Activated CD4-positive, alpha-beta T cell treated with anti-CD3 and anti-CD28 coated beads for 36 hours (primary cell): Measurements from ENCODE around the gene NCKAP5. TPM values are rescaled to one million over a fixed set of nuclear protein-coding genes. Genes with fewer than 3 reads are reported as not detected.

Experiments used
- ATAC-seq: fragments of 200-7000 bp; cut with Tn5 transposase; one replicate; pipeline ENCODE4 v1.10.0; 2021; ENCODE audit warnings: mild to moderate bottlenecking, moderate library complexity
- CTCF ChIA-PET: fragments of 350-600 bp; sonication (Branson Sonifier 250); formaldehyde crosslinking; loops from one replicate; lab custom pipeline; 2021; ENCODE audit warnings: antibody characterized with exemption; lab: Charles Lee
- POLR2A ChIA-PET: fragments of 350-600 bp; sonication (Branson Sonifier 250); formaldehyde crosslinking; loops from one replicate; lab custom pipeline; 2021; ENCODE audit warnings: antibody characterized with exemption, inconsistent platforms; lab: Charles Lee
- DNase-seq: peaks from one replicate; pipeline ENCODE4 v3.0.0-alpha.2; 2020
- H3K27ac Mint-ChIP-seq: one replicate; pipeline ENCODE4 v1.8.0; 2021; ENCODE audit warnings: mixed read lengths
- H3K27me3 Mint-ChIP-seq: one replicate; pipeline ENCODE4 v1.8.0; 2021; ENCODE audit warnings: mixed read lengths
- H3K36me3 Mint-ChIP-seq: one replicate; pipeline ENCODE4 v1.8.0; 2021; ENCODE audit warnings: low read depth, mixed read lengths
- H3K4me1 Mint-ChIP-seq: one replicate; pipeline ENCODE4 v1.8.0; 2021; ENCODE audit warnings: mixed read lengths
- H3K4me3 Mint-ChIP-seq: one replicate; pipeline ENCODE4 v1.8.0; 2021; ENCODE audit warnings: mild to moderate bottlenecking, moderate library complexity, mixed read lengths
- H3K9me3 Mint-ChIP-seq: one replicate; pipeline ENCODE4 v1.8.0; 2021; ENCODE audit warnings: low read depth, mixed read lengths
- intact Hi-C, 2 experiments: fragments of 100-400 bp; cut with DNase I in 1 of 2; cut with micrococcal nuclease in 1 of 2; formaldehyde crosslinking; loops; one replicate each; pipeline versions ENCODE4 v1.14.2 to v1.15.1; 2022 to 2024; cut with DNase I, micrococcal nuclease
- total RNA-seq, 2 experiments: library from RNA; stranded (reverse); gene quantifications; one replicate each; pipeline ENCODE4 v1.2.3, GENCODE V29; 2021

The NCKAP5 gene
- total RNA-seq, 2 experiments from 2014 or later = not detected

DNA sequence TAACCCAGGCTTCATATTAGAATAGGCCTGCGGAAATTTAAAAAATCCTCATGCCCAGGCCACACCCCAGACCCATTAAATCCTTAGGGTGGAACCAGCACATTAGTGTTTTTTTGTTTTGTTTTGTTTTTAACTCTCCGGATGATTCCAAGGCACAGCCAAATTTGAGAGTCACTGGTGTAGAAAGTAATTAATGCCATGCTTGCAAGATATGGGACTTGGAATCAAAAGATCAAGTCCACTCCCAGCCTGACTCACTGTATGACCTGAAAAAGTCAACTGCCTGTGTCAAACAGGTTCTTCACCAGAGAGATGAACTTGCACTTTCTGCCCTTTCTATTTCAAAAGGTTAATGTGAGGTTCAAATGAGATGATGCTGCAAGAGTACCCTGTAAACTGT lies 588.0 kb downstream of the NCKAP5 start:
- no peaks in the 10 kb centered on the region for H3K27me3 Mint-ChIP-seq
- intact Hi-C loops = no loop called here
- ATAC-seq = no peak
- CTCF ChIA-PET = interaction anchor here (1.2 kb wide), 1 partner anchor 13 kb away, joined by 4 read pairs; no protein-coding TSS in a partner anchor
- H3K36me3 Mint-ChIP-seq = no peaks in the 10 kb centered on the region
- H3K27ac Mint-ChIP-seq = no peak overlapping the region
- POLR2A ChIA-PET = no interaction called here
- DNase-seq = no peak
- H3K4me3 Mint-ChIP-seq = no peak overlapping the region
- H3K4me1 Mint-ChIP-seq = no peaks in the 10 kb centered on the region
- H3K9me3 Mint-ChIP-seq = peaks cover 2% of the 10 kb centered on the region

DNA sequence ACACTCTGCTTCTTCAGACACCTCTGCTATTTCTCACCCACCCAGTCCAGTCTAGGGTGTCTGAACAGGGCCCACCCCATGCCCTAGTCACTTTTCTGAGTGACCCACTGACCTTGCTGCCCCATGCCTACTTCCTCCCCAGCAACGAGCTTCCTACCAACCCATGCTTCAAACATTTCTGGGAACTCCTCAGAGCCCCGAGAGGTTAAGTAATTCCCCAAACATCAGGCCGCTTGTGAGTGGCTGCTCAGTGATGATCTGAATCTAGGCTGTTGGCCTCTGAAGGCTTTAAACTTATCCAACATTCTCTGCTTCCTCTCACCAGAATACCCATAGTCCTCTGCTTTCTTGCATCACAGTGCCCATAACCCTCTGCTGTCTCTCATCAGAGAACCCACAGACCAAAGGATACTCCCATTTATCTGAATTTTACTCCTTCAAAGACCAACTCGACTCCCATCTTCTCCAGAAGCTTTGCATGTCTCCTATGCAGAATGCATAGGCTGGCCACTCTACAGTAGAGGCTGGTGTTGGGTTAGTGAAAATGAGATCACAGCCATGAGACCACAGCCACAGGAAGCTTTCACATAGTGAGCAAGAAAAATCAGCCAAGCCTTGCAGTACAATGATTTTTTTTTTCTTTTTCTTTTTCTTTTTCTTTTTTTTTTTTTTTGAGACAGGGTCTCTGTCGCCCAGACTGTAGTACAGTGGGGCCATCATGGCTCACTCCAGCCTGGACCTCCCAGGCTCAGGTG lies 588.7 kb downstream of the NCKAP5 start:
- no peak overlapping the region for H3K4me3 Mint-ChIP-seq
- no peaks in the 10 kb centered on the region for H3K4me1 Mint-ChIP-seq
- H3K27me3 Mint-ChIP-seq = no peaks in the 10 kb centered on the region
- peaks cover 2% of the 10 kb centered on the region for H3K9me3 Mint-ChIP-seq
- no peak overlapping the region for H3K27ac Mint-ChIP-seq
- no peaks in the 10 kb centered on the region for H3K36me3 Mint-ChIP-seq
- intact Hi-C loops = no loop called here
- DNase-seq = no peak
- CTCF ChIA-PET = no interaction called here
- ATAC-seq = no peak
- POLR2A ChIA-PET = no interaction called here

DNA sequence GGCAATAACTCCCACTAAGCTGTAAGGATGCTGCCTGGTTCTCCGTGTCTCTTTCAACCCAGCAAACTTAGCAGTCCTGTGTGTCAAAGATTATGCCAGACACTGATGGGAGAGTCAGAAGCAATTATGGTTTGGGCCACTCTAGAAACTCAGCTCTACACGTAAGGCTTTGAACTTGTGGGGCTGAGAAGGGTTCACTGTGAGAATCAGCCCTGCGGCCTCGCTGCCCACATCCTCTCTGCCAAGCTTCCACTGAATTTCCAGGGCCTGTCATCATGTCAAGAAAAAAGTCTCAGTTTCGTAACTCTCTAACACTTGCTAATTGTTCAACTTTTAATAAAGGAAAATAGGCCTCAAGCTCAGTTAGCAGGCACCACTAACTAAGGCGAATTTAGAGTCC lies 589.4 kb downstream of the NCKAP5 start:
- H3K4me1 Mint-ChIP-seq = no peaks in the 10 kb centered on the region
- intact Hi-C loops = no loop called here
- ChIA-PET CTCF (no interaction called here), POLR2A (no interaction called here)
- H3K27ac Mint-ChIP-seq = no peak overlapping the region
- H3K36me3 Mint-ChIP-seq = no peaks in the 10 kb centered on the region
- no peak overlapping the region for H3K4me3 Mint-ChIP-seq
- peaks cover 2% of the 10 kb centered on the region for H3K9me3 Mint-ChIP-seq
- DNase-seq (no peak), ATAC-seq (no peak)
- no peaks in the 10 kb centered on the region for H3K27me3 Mint-ChIP-seq

DNA sequence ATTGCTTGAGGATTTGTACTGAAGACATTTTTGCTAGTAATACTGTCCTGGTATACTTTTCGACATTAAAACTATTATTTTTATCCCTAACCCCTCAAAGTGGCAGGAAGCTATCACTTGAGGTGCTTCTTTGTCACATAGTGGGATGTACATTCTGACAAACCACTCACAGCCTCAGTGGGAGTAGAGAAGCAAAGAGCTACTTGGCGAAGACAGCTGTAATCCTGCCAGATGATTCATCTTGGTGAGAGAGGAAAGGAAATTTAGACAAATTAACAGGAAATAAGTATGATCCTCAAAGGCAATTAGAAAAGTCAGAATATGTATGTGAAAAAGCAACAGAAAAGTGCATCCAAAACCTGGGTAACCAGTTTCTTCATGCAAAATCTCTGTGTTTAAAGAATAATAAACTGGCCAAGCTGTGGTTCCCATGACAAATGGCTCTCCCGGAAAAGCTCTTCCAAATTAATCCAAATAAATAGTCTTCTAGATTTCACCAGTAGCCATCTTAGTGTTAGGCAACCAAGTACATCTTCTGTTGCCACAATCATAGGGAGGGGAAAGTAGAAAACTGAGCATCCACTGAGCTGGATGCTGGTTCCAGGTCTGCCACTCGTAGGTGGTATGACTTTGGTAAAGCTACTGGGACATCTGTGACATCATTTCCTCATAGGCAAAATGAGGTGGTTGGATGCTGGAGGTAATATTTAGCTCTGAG lies 590.3 kb downstream of the NCKAP5 start:
- ATAC-seq (no peak), DNase-seq (no peak)
- no peaks in the 10 kb centered on the region for H3K36me3 Mint-ChIP-seq
- H3K4me3 Mint-ChIP-seq = no peak overlapping the region
- CTCF ChIA-PET = no interaction called here
- no peaks in the 10 kb centered on the region for H3K4me1 Mint-ChIP-seq
- POLR2A ChIA-PET = interaction anchor here (0.7 kb wide), 1 partner anchor 355 kb away, joined by 3 read pairs; no protein-coding TSS in a partner anchor
- intact Hi-C loops = no loop called here
- H3K27me3 Mint-ChIP-seq = no peaks in the 10 kb centered on the region
- peaks cover 2% of the 10 kb centered on the region for H3K9me3 Mint-ChIP-seq
- no peak overlapping the region for H3K27ac Mint-ChIP-seq

DNA sequence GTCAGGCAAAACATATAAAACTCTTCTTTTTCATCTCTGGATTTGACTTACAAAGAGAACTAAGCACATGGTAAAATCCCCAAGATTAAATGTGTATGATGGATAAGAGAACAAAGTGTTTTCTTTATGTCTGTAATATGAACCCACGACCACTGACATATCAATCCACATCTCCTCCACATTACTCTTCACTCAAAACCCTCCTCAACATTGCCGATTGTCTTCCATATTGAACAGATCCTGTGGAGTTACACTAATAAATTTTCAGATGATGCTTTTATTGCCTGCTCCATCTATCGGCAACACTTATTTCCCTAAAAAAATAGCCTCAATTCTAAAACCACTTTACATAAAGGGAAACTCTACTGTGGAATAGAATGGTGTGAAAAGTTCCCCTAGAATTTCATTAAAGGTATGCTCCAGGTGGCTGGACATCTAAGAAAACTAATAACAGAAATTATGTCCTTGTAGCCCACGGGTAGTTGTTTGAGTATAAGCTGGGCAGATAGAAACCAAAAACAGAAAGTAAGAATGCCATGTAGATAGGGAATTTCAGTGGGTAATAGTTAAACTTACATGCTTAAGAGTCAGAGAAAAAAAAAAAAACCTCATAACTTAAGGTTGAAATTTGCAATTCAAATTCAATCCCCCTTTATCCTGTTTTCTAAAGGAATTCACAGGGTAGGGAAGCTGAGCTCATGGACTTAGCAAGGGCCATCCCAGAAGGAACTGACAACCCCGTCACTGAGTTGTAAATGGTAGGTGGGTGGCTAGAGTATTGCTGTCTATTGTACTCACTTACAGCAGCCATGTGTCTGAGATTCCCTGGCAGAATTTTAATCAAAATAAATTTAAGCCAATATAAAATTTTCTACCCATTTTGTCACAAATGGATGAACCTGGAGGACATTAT lies 592.8 kb downstream of the NCKAP5 start:
- intact Hi-C loops = no loop called here
- CTCF ChIA-PET = no interaction called here
- DNase-seq = no peak
- Mint-ChIP-seq H3K27me3 (no peaks in the 10 kb centered on the region), H3K27ac (no peak overlapping the region), H3K4me1 (no peaks in the 10 kb centered on the region), H3K9me3 (peaks cover 2% of the 10 kb centered on the region), H3K4me3 (no peak overlapping the region), H3K36me3 (no peaks in the 10 kb centered on the region)
- POLR2A ChIA-PET = no interaction called here
- ATAC-seq = no peak

DNA sequence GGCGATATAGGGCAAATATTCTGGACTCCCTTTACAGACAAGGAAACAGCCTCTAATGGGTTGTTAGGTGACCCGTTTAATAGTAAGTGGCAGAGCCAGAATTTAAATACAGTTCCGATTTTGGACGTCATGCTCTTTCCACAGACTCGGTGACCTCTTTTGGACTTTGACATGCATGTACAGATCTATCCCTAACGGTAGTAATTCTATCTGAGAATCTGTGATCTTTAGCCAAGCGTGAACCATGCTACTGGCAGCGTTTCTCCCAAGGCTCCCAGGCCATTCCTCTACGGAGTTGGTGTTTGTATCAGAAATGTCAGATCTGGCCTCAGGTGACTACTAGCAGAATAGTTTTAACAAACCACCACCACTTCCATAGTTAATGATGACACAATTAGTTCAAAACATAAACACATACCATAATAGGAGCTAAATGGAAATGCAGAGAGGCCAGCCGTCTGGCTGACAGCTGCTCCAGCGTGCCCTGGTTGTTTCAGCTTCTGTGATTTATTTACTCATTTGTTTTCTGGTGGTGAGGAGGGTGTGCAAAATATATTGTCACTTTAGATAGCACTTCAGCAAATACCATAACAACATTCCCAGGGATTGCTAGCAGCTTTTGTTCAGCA lies 593.7 kb downstream of the NCKAP5 start:
- ATAC-seq (no peak), DNase-seq (no peak)
- POLR2A ChIA-PET = no interaction called here
- no peaks in the 10 kb centered on the region for H3K4me1 Mint-ChIP-seq
- peaks cover 2% of the 10 kb centered on the region for H3K9me3 Mint-ChIP-seq
- intact Hi-C loops = no loop called here
- H3K4me3 Mint-ChIP-seq = no peak overlapping the region
- H3K36me3 Mint-ChIP-seq = no peaks in the 10 kb centered on the region
- CTCF ChIA-PET = no interaction called here
- H3K27ac Mint-ChIP-seq = no peak overlapping the region
- no peaks in the 10 kb centered on the region for H3K27me3 Mint-ChIP-seq

DNA sequence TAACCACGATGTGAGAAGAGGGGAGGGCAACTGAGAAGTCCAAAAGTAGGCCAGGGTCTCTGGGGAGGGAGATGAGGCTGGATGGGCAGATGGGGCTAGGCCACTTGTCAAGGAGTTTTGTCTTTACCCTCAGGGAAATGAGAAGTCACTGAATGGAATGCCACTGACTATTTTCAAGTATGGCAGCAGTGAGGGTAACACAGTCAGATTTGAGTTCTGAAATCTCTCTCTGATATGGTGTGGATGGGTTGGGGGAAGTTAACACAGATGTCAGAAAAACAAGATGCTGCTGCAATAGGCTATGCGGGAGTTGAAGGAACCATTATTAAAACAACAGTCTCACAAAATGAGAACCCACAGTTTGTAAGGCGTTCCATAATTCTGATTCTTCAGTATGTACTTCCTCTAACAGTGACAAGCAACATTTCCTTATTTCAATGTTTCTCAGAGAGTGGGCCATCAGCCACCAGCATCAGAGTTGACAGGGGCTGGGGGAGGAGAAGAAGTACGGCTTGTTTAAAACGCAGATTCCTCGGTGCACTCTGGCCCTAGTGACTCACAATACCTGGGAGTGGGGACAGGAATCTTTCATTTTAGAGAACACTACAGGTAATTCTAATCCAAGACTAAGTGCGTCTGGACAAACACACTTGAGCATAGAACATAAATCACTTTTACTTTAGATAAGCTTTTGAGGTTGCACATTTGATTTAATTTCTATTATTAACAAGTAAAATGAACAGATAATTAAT lies 596.8 kb downstream of the NCKAP5 start:
- no peak for DNase-seq
- ChIA-PET CTCF (no interaction called here), POLR2A (no interaction called here)
- H3K9me3 Mint-ChIP-seq = peaks cover 2% of the 10 kb centered on the region
- H3K27ac Mint-ChIP-seq = no peak overlapping the region
- peaks cover 2% of the 10 kb centered on the region for H3K27me3 Mint-ChIP-seq
- H3K4me1 Mint-ChIP-seq = no peaks in the 10 kb centered on the region
- intact Hi-C loops = no loop called here
- H3K36me3 Mint-ChIP-seq = no peaks in the 10 kb centered on the region
- ATAC-seq = no peak
- no peak overlapping the region for H3K4me3 Mint-ChIP-seq

DNA sequence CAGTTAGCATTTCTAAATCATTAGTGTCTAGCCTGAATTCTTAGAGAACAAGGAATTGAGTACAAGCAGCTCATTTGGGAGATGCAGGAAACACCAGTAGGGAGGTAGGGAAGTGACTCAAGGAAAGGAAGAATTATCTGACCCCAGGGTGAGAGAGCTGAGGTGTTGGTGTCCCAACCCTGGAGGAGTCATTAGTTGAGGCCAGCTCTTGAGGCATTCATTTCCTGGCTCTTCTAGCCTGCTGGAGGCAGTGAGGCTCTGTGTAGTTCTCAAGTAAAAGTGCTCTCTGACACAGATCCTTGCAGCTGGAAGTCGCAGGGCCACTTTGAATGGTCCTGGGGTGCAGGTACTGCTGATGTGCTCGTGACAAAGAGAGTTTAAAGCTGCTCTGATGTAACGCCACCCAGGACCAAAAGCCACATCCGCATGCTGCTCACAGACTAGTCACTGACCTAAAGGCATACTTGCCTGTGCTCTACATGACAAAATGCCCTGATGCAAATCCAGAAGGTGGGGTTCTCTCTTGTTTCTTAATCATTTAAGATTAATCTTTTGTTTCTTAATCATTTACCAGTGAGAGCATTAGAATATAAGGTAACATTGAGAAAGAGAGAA lies 598.8 kb downstream of the NCKAP5 start:
- H3K36me3 Mint-ChIP-seq = no peaks in the 10 kb centered on the region
- no peaks in the 10 kb centered on the region for H3K4me1 Mint-ChIP-seq
- ChIA-PET POLR2A (no interaction called here), CTCF (no interaction called here)
- no peak overlapping the region for H3K4me3 Mint-ChIP-seq
- no peak for ATAC-seq
- no peak overlapping the region for H3K27ac Mint-ChIP-seq
- H3K9me3 Mint-ChIP-seq = no peaks in the 10 kb centered on the region
- DNase-seq = no peak
- peaks cover 2% of the 10 kb centered on the region for H3K27me3 Mint-ChIP-seq
- intact Hi-C loops = no loop called here

DNA sequence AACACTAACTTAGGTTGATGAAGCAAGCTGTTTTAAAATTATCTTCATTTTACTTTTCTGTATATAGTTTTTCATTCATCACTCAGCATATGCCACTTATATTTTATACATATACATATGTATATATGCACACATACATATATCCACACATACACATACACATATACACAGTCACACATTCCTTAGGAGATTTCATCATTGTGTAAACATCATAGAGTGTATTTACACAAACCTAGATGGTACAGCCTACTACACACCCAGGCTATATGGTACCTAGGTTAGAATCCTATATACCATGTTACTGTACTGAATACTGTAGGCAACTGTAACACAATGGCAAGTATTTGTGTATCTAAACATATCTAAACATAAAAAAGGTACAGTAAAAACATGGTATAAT lies 602.8 kb downstream of the NCKAP5 start:
- no peak overlapping the region for H3K27ac Mint-ChIP-seq
- POLR2A ChIA-PET = no interaction called here
- ATAC-seq = no peak
- no peak overlapping the region for H3K4me3 Mint-ChIP-seq
- no peaks in the 10 kb centered on the region for H3K36me3 Mint-ChIP-seq
- no peaks in the 10 kb centered on the region for H3K9me3 Mint-ChIP-seq
- CTCF ChIA-PET = no interaction called here
- no peak for DNase-seq
- intact Hi-C loops = no loop called here
- H3K4me1 Mint-ChIP-seq = no peaks in the 10 kb centered on the region
- H3K27me3 Mint-ChIP-seq = peaks cover 2% of the 10 kb centered on the region

DNA sequence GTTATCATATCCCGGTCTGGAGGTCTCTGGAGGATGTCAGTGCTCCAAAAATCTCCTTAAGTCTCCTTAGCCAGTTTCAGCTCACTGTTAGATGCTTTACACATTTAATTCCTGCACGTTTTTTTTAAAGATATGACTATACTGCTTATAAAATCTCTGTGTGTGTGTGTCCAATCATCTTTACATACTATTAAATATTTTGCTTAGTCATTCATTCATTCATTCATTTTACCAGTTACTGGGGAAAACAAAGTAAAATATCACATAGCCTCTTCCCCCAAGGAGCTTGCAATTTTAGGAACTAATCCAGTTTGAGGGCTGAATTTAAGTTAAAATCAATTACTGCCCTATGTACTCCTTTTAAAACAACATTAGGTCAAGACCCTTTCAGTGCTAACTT lies 605.1 kb downstream of the NCKAP5 start:
- Mint-ChIP-seq H3K4me1 (no peaks in the 10 kb centered on the region), H3K27ac (no peak overlapping the region), H3K27me3 (peaks cover 2% of the 10 kb centered on the region), H3K4me3 (no peak overlapping the region), H3K9me3 (no peaks in the 10 kb centered on the region), H3K36me3 (no peaks in the 10 kb centered on the region)
- intact Hi-C loops = no loop called here
- ChIA-PET CTCF (no interaction called here), POLR2A (no interaction called here)
- ATAC-seq = no peak
- DNase-seq = no peak
